OCI-LY1 (cell line): ENCODE data around the gene ZSCAN21.
"Not testable (repeated sequence)": the region's sequence is repeated elsewhere in the genome, so short reads cannot be mapped to it uniquely, and the experiment has no call there.

Experiments used
- CTCF ChIP-seq: fragments of 200-600 bp; sonication (generic), shearing (Covaris generic); IDR thresholded peaks from 2 replicates; pipeline ENCODE4 v1.5.1; 2017; ENCODE audit warnings: mild to moderate bottlenecking, antibody characterized with exemption, low read length, moderate library complexity, mixed read lengths
- EZH2 ChIP-seq: fragments of 200-600 bp; sonication (generic), shearing (Covaris generic); IDR thresholded peaks from 2 replicates; pipeline ENCODE4 v1.8.0; 2017; ENCODE audit warnings: borderline replicate concordance, mixed run types, mild to moderate bottlenecking, antibody characterized with exemption, low read length, moderate library complexity, mixed read lengths

- not testable (repeated sequence) for TF ChIP-seq CTCF, EZH2
Measured at GRCh38 chr7:100009952-100010351, 39.6 kb upstream of the ZSCAN21 start.
